Measurements from ENCODE around the gene CH25H.

CH25H gene

GRCh38 chr10:89184638-89185037 is 22.5 kb downstream of the CH25H start:
- TF ChIP-seq CTCF (IDR thresholded peaks at IDR 0.05; ENCODE audit: control insufficient read depth, insufficient read depth, low read depth, low read length, missing control alignments), result no peak
- no peak overlapping the region for H3K4me3 ChIP-seq (ENCODE audit: control insufficient read depth, low read depth, low read length)
- DNase-seq (ENCODE audit: low read depth), result no peak

GRCh38 chr10:89183571-89183970 is 23.5 kb downstream of the CH25H start:
- H3K4me3 ChIP-seq (ENCODE audit: control insufficient read depth, low read depth, low read length), result no peak overlapping the region
- DNase-seq (ENCODE audit: low read depth), result no peak
- TF ChIP-seq CTCF (IDR thresholded peaks at IDR 0.05; ENCODE audit: control insufficient read depth, insufficient read depth, low read depth, low read length, missing control alignments), result no peak

GRCh38 chr10:89182894-89183293 is 24.2 kb downstream of the CH25H start:
- H3K4me3 ChIP-seq (ENCODE audit: control insufficient read depth, low read depth, low read length), result no peak overlapping the region
- no peak for DNase-seq (ENCODE audit: low read depth)
- TF ChIP-seq CTCF (IDR thresholded peaks at IDR 0.05; ENCODE audit: control insufficient read depth, insufficient read depth, low read depth, low read length, missing control alignments), result no peak

GRCh38 chr10:89175816-89176215 is 31.3 kb downstream of the CH25H start:
- TF ChIP-seq CTCF (IDR thresholded peaks at IDR 0.05; ENCODE audit: control insufficient read depth, insufficient read depth, low read depth, low read length, missing control alignments), result no peak
- no peak for DNase-seq (ENCODE audit: low read depth)
- H3K4me3 ChIP-seq (ENCODE audit: control insufficient read depth, low read depth, low read length), result no peak overlapping the region

GRCh38 chr10:89173075-89173474 is 34.0 kb downstream of the CH25H start:
- no peak for TF ChIP-seq CTCF (IDR thresholded peaks at IDR 0.05; ENCODE audit: control insufficient read depth, insufficient read depth, low read depth, low read length, missing control alignments)
- H3K4me3 ChIP-seq (ENCODE audit: control insufficient read depth, low read depth, low read length), result no peak overlapping the region

GRCh38 chr10:89171996-89172395 is 35.1 kb downstream of the CH25H start:
- no peak for TF ChIP-seq CTCF (IDR thresholded peaks at IDR 0.05; ENCODE audit: control insufficient read depth, insufficient read depth, low read depth, low read length, missing control alignments)
- H3K4me3 ChIP-seq (ENCODE audit: control insufficient read depth, low read depth, low read length), result no peak overlapping the region
- no peak for DNase-seq (ENCODE audit: low read depth)

More at GRCh38 chr10:89173075-89173474, 34.0 kb downstream of the CH25H start:
- DNase-seq (ENCODE audit: low read depth), result no peak

Measured in AG09309 (cell line).